ENCODE results near the gene NXPH2.

GRCh38 chr2:138757384-138757783, 22.8 kb downstream of the NXPH2 start:
- TF ChIP-seq CTCF (IDR thresholded peaks at IDR 0.05; ENCODE audit: low read length): no peak
- no peak for TF ChIP-seq EZH2 (IDR thresholded peaks at IDR 0.05; ENCODE audit: borderline replicate concordance, low read length)
